Measurements from ENCODE around the gene SPRTN. TPM values are rescaled to one million over a fixed set of nuclear protein-coding genes. Genes with fewer than 3 reads are reported as not detected.

SPRTN gene, protein sequence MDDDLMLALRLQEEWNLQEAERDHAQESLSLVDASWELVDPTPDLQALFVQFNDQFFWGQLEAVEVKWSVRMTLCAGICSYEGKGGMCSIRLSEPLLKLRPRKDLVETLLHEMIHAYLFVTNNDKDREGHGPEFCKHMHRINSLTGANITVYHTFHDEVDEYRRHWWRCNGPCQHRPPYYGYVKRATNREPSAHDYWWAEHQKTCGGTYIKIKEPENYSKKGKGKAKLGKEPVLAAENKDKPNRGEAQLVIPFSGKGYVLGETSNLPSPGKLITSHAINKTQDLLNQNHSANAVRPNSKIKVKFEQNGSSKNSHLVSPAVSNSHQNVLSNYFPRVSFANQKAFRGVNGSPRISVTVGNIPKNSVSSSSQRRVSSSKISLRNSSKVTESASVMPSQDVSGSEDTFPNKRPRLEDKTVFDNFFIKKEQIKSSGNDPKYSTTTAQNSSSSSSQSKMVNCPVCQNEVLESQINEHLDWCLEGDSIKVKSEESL
- total RNA-seq (10 to 100 TPM in 1 of 9 donors, 1 to 10 TPM in 8; 5.9 to 10.6 (median 8.1) TPM), polyA plus RNA-seq (1 to 10 TPM; 3.2 to 7.3 TPM)
- long read RNA-seq, donor 1, transcript SPRTN-202 (5 exons, 3,468 nt) = major isoform, 8 of 10 reads
- long read RNA-seq, donor 1, partial matches to known transcripts = 0 of 10 reads
- long read RNA-seq, donor 1, other reads (novel, unspliced or antisense) = 1 of 10 reads
- long read RNA-seq, donor 2, transcript SPRTN-202 (5 exons, 3,468 nt) = major isoform, 38 of 57 reads
- long read RNA-seq, donor 2, transcript SPRTN-204 (4 exons, 3,559 nt) = minor isoform, 5 of 57 reads
- long read RNA-seq, donor 2, partial matches to known transcripts = 4 of 57 reads
- long read RNA-seq, donor 2, other reads (novel, unspliced or antisense) = 10 of 57 reads
- long read RNA-seq, donor 3, transcript SPRTN-202 (5 exons, 3,468 nt) = major isoform, 16 of 20 reads
- long read RNA-seq, donor 3, partial matches to known transcripts = 0 of 20 reads
- long read RNA-seq, donor 3, other reads (novel, unspliced or antisense) = 2 of 20 reads

DNA sequence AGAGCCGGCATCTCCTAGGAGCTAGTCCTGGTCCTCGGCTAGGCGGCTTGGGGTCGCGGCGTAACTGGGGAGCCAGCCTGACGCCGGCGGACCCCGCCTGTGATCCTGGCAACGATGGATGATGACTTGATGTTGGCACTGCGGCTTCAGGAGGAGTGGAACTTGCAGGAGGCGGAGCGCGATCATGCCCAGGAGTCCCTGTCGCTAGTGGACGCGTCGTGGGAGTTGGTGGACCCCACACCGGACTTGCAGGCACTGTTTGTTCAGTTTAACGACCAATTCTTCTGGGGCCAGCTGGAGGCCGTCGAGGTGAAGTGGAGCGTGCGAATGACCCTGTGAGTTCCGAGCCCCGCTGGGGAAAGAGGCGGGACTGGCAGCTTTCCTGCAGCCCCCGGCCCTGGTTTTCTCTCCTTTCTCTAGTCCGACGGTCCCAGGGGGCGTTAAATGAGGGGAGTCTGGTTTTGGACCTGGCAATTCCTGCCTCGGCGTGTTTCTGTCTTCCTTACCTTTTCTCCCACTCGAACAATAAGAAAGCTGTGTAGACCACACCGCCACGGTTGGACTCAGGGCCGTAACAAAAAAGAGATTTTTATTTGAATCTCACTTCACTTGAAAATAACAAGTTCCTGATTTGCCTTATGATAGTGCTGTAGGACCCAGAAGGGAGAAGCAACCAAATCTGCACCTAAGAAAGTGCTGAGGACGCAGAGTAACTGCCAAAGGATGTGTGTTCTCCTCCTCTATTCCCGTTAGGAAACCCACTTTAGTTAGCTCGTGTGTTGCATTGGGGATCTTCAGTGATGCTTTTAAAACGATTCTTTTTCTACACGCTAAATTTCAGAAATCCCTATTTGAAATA is at the start of gene SPRTN:
SPRTN (plus strand) TSS at position 24 of the 859 bp plus-strand sequence; CDS start at position 115, 91 bp downstream.
- 0 to 1% (median 1%) methylated on average over 26 to 43 of the region's 43 CpGs for WGBS, 4 donors
- TF ChIP-seq POLR2A (IDR thresholded peaks at IDR 0.05) = no peak
- TF ChIP-seq, protein P1, sequence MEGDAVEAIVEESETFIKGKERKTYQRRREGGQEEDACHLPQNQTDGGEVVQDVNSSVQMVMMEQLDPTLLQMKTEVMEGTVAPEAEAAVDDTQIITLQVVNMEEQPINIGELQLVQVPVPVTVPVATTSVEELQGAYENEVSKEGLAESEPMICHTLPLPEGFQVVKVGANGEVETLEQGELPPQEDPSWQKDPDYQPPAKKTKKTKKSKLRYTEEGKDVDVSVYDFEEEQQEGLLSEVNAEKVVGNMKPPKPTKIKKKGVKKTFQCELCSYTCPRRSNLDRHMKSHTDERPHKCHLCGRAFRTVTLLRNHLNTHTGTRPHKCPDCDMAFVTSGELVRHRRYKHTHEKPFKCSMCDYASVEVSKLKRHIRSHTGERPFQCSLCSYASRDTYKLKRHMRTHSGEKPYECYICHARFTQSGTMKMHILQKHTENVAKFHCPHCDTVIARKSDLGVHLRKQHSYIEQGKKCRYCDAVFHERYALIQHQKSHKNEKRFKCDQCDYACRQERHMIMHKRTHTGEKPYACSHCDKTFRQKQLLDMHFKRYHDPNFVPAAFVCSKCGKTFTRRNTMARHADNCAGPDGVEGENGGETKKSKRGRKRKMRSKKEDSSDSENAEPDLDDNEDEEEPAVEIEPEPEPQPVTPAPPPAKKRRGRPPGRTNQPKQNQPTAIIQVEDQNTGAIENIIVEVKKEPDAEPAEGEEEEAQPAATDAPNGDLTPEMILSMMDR (IDR thresholded peaks at IDR 0.05) = no peak
- ATAC-seq (peak; percentile 79 to 88 (median 84)), DNase-seq (no peak)
- H3K9me3 ChIP-seq = no peaks in the 10 kb centered on the region
- peak within 1 kb of the TSS; percentile 63 to 96 (median 82) for H3K4me3 ChIP-seq
- H3K36me3 ChIP-seq = peaks cover 0 to 45% (median 32%) of the 10 kb centered on the region in 9 donors
- peak within 1 kb of the TSS; percentile 76 to 98 (median 96) for H3K27ac ChIP-seq
- H3K4me1 ChIP-seq = peaks cover 14 to 56% (median 45%) of the 10 kb centered on the region in 12 donors
- intact Hi-C loops (cut with DNase I) = loop anchor here in 5 of 10 donors (5.0 to 10.0 kb wide), 4 partner anchors 76 to 189 kb away; partner anchors contain the start of genes GNPAT (in 3 of the 5) and TSNAX (in 1 of the 5)
- no peaks in the 10 kb centered on the region for H3K27me3 ChIP-seq

DNA sequence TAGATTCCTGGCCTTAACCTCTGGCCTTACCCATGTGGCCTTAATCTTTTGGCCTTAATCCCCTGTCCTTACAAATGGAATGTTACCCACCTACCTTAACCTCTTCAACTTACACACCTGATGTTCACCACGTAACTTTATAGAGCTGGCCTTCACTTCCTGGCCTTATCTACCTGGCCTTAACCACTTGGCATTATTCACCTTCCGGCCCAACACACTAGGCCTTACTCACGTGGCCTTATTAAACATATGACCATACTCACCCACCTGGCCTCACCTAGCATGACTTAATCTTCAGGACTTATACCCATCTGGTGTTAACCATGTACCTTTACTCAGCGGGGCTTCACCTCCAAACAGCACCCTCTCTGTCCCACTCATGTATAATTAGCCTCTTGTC is 42.2 kb upstream of the SPRTN start:
- no peak for ATAC-seq
- H3K36me3 ChIP-seq = no peaks in the 10 kb centered on the region
- intact Hi-C loops (cut with DNase I) = loop anchor here in 1 of 10 donors (5.0 kb wide), 1 partner anchor 49 kb away; no protein-coding TSS in a partner anchor
- TF ChIP-seq POLR2A (IDR thresholded peaks at IDR 0.05) = no peak
- WGBS, 4 donors = 96 to 99% (median 98%) methylated on average over 4 of the region's 4 CpGs
- no peaks in the 10 kb centered on the region for H3K4me1 ChIP-seq
- H3K27me3 ChIP-seq = no peaks in the 10 kb centered on the region
- no peaks in the 10 kb centered on the region for H3K9me3 ChIP-seq
- DNase-seq = no peak
- no peak overlapping the region for H3K27ac ChIP-seq
- H3K4me3 ChIP-seq = no peak overlapping the region

DNA sequence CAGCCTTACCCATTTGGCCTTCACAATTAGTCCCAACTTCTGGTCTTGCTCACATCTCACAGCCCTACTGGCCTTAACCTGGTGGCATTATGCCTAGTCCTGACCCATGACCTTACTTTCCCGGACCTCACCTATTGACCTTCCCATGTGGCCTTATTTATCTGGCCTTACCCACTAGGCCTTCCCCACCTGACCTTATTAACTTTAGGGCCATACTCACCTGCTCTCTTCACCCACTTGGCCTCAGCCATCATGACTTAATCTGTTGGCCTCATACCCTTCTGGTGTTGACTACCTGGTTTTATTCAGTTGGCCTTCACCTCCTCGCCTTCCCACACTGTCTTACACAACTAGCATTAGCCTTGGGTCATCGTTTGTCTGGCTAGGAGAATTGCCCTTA is 36.1 kb upstream of the SPRTN start:
- Histone ChIP-seq H3K36me3 (no peaks in the 10 kb centered on the region), H3K4me3 (no peak overlapping the region), H3K27me3 (no peaks in the 10 kb centered on the region), H3K9me3 (no peaks in the 10 kb centered on the region), H3K4me1 (no peaks in the 10 kb centered on the region), H3K27ac (no peak overlapping the region)
- no peak for DNase-seq
- TF ChIP-seq, protein P1 (IDR thresholded peaks at IDR 0.05) = no peak
- no peak for TF ChIP-seq POLR2A (IDR thresholded peaks at IDR 0.05)
- ATAC-seq = no peak
- intact Hi-C loops (cut with DNase I) = no loop called here
- WGBS, 4 donors = 92 to 97% (median 94%) methylated on average over 3 of the region's 3 CpGs

DNA sequence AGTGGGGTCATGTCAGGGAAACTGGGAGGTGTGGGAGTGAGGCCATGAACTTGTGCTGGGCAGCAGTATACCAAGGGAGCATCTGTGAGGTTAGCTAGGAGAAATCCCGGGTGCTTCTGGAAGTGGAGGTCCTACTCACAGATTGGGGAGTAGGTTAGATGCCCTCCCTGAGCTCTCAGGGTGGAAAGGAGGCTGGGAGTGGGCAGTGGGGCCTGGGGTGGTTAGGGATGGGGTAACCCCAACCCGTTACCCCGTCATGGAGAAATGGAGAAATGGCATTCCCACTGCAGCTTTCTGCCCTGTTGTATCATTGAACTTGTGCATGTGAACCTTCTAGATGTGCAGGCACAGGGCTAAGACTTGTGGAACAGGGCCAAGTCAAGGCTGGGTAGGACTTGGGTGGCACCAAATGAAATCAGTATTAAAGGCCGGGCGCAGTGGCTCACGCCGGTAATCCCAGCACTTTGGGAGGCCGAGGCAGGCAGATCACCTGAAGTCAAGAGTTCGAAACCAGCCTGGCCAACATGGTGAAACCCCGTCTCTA is 27.6 kb upstream of the SPRTN start:
- Histone ChIP-seq H3K27ac (no peak overlapping the region), H3K4me1 (no peaks in the 10 kb centered on the region), H3K9me3 (no peaks in the 10 kb centered on the region), H3K36me3 (no peaks in the 10 kb centered on the region), H3K4me3 (no peak overlapping the region), H3K27me3 (no peaks in the 10 kb centered on the region)
- DNase-seq (no peak), ATAC-seq (no peak)
- WGBS, 4 donors = 92 to 97% (median 94%) methylated on average over 10 of the region's 10 CpGs
- intact Hi-C loops (cut with DNase I) = no loop called here
- no peak for TF ChIP-seq POLR2A (IDR thresholded peaks at IDR 0.05)
- TF ChIP-seq, protein P1 (IDR thresholded peaks at IDR 0.05) = no peak
